GM12873 (cell line): ENCODE data around the gene TRAPPC3L.

Experiments
- TF ChIP-seq, protein P1 (sequence below): IDR thresholded peaks from 2 replicates; pipeline ENCODE4 v1.5.1; 2012; ENCODE audit warnings: low read depth, mild to moderate bottlenecking, moderate library complexity, low read length, control low read depth; ENCODE audit not compliant: insufficient read depth; ENCODE audit errors: missing control alignments

The TRAPPC3L gene

DNA sequence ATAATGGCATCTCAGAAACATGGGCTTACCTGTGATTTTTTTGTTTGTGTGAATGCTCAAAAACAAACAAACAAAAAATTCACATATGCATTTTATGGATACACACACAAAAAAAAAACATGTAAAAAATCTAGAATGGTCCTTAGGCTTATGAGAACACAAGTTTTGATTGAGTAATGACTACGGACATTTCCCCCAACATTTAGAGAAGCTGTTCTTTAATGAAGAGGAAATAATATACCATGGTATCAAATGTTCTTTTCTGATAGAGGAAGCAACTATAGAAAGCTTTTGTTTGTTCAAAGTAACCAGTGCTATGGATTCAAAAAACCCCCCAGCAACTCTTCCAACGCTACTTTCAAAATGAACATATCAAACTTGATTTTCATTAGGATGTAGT lies 93.0 kb downstream of the TRAPPC3L start:
- TF ChIP-seq, protein P1, sequence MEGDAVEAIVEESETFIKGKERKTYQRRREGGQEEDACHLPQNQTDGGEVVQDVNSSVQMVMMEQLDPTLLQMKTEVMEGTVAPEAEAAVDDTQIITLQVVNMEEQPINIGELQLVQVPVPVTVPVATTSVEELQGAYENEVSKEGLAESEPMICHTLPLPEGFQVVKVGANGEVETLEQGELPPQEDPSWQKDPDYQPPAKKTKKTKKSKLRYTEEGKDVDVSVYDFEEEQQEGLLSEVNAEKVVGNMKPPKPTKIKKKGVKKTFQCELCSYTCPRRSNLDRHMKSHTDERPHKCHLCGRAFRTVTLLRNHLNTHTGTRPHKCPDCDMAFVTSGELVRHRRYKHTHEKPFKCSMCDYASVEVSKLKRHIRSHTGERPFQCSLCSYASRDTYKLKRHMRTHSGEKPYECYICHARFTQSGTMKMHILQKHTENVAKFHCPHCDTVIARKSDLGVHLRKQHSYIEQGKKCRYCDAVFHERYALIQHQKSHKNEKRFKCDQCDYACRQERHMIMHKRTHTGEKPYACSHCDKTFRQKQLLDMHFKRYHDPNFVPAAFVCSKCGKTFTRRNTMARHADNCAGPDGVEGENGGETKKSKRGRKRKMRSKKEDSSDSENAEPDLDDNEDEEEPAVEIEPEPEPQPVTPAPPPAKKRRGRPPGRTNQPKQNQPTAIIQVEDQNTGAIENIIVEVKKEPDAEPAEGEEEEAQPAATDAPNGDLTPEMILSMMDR, result no peak

DNA sequence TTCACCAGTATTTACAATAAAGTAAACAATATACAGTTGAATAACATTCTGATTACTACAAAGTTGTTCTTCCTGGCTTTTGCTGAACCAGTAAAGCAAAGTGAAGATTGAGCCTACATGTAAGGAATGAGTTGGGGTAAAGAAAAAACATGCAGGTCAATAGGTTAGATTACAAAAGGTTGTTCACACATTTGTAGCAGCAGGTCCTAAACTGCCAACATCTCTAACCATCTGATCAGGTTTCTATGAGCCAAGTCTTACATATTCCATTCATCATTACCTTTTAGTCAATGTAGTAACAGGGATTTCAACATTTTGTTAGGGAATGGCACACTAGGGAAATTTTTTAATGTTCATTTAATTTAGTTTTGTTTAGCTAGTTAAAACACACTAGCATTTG lies 93.6 kb downstream of the TRAPPC3L start:
- TF ChIP-seq, protein P1, result no peak

DNA sequence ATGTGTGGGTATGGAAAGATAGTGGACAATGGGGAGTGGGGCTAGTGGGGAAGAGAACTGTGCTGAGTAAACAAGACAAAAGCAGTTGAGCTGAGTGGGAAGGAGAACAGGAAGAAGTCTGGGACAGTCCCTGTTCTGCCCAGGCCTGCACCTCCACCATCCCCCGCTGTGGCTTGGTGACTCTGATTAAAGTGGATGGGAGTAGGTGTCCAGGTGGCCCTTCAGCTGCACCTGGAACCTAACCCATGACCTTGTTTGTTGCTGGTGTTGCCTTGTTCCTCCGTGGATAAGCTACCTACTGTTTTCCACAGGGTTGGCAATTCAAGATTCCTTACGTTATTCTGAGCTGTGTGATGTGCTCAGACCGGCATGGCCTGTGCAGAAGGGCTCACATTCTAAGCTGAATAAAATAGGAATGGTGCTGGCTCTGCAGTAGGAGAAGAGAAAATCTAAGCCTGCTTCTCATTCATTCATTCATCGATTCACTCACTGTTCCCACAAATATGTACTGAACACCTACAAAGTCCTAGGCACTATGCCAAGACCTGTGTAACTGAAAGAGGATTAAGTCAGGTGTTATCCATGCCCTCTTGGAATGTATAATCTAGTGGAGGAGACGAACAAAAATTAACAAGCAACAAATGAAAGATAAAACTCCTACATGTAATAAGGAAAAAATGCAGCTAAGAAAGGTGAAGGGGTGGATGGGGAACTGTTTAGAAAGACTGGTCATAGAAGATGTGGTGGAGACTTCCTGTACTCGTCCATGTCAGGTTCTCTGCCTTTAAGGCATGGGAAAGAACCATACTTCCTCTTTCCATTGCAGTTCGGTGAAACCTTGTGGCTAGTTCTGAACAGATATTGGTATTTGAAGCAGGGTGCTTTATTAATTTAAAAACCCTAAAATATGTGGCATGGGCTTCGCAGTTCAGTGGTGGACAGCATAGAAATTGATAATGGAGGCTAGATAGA lies 94.4 kb downstream of the TRAPPC3L start:
- TF ChIP-seq, protein P1, result no peak

DNA sequence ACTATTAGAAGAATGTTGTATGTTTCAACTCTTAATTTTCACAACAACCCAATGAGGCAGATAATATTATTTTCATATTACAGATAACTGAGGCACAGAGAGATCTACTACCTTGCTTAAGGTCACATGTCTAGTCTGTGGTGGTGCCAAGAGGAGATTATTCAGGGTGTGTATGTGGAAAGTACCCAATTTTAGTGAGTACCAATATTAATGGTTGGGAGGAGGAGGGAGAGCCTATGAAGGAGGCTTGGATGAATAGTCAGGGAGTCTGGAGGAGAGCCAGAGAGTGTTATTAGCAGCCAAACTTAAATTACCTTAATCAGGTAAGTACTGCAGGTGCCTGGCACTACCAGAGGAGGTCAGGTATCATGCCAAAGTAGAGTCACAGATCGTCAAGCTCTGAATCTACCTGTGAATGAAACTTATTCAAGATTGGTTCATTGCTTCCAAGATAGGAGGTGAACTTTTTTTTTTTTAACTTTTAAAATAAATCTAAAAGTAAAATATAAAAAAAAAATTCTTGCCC lies 95.2 kb downstream of the TRAPPC3L start:
- TF ChIP-seq, protein P1, result no peak

DNA sequence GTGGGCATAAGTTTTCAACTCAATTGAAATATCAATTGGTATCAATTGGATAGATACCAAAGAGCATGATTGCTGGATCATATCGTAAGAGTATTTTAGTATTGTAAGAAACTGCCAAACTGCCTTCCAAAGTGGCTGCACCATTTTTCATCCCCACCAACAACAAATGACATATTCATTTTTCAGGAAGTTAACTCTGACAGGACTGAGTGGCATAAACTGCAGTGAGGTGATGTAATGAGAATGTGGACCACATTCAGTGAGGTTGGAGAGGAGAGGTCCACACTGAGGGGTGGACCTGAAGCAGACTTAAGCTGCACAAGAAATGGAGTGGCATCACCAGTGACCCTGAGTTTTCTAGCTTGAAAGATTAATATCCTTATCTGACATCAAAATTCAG lies 95.9 kb downstream of the TRAPPC3L start:
- TF ChIP-seq, protein P1, result no peak

DNA sequence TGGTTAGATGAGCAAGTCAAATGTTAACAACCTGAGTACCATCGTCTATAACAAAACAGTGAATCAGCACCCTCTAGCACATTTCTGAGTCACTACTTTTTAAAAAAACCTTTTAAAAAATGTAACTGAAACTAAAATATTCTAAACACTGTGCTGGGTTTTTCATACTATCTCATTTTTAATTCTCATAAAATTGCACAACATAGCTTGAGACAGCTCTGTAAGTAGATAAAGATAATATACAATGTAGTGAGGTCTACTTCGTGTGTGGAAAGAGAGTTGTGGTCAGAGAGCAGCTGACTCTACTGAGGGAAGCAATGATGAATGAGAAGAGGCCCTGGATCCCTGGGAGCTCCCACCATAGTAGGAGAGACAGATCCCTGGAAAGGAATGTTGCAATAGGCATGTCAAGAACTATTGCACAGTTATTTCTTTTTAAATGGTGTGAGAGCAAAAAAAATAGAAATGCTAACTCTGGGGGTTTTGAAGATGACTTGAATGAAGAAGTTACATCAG lies 97.9 kb downstream of the TRAPPC3L start:
- TF ChIP-seq, protein P1, result no peak

DNA sequence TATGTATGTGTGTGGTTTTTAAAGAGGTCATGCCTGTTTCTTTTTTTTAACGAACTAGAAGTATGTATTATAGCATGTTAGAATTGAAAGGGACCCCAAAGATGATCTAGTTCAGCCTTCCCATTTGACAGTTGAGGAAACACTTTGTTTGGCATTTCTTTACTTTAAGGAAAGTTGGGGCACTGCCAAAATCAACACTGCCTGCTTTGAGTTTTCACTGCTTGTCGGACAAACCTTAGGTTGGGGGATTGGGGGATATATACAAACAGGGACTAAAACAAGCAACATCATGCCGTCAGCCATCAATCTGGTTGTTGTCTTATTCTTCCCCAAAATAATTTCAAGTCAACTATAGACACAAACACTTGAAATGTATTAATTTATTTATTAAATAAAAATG lies 98.4 kb downstream of the TRAPPC3L start:
- TF ChIP-seq, protein P1, result no peak
